Astrocyte of the spinal cord (primary cell): Measurements from ENCODE around the gene GALNT18.
A peak's percentile ranks its signal among the peaks of the same experiment; 100 is the strongest.

Source experiments
- DNase-seq: peaks from one replicate; pipeline ENCODE4 v3.0.0; 2011; ENCODE audit warnings: low read depth, low spot score
- H3K4me3 ChIP-seq: 2 replicates; pipeline ENCODE4 v1.5.1; 2011; ENCODE audit warnings: low read depth, mild to moderate bottlenecking, low read length, moderate library complexity
- in situ Hi-C: cut with HindIII; loops from 2 replicates; pipeline ENCODE4 v1.10.0; 2017; ENCODE audit warnings: low sequenced_read_pairs
- TF ChIP-seq, protein P1 (sequence below): IDR thresholded peaks from 2 replicates; pipeline ENCODE4 v1.5.1; 2012; ENCODE audit warnings: low read depth, mild to moderate bottlenecking, low read length, inconsistent platforms

The GALNT18 gene

DNA sequence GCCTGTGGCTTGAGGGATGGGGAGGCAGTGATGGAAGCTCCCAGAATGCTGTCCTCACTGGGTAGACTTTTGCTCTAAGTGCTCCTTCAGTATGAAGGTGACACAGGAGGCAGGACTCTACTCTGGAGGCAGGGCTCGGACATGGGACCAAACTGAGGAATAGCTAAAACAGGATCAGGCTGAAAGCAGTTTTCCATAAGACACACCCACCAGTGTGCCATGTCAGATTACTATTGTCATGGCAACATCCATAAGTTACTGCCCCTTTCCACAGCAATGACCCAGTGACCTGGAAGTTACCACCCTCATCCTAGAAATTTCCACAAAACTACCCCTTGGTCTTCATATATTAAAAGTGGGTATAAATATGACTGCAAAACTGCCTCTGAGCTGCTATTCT lies 43.6 kb upstream of the GALNT18 start:
- H3K4me3 ChIP-seq, result no peak overlapping the region
- DNase-seq, result no peak
- in situ Hi-C loops, result no loop called here
- TF ChIP-seq, protein P1, sequence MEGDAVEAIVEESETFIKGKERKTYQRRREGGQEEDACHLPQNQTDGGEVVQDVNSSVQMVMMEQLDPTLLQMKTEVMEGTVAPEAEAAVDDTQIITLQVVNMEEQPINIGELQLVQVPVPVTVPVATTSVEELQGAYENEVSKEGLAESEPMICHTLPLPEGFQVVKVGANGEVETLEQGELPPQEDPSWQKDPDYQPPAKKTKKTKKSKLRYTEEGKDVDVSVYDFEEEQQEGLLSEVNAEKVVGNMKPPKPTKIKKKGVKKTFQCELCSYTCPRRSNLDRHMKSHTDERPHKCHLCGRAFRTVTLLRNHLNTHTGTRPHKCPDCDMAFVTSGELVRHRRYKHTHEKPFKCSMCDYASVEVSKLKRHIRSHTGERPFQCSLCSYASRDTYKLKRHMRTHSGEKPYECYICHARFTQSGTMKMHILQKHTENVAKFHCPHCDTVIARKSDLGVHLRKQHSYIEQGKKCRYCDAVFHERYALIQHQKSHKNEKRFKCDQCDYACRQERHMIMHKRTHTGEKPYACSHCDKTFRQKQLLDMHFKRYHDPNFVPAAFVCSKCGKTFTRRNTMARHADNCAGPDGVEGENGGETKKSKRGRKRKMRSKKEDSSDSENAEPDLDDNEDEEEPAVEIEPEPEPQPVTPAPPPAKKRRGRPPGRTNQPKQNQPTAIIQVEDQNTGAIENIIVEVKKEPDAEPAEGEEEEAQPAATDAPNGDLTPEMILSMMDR, result no peak

DNA sequence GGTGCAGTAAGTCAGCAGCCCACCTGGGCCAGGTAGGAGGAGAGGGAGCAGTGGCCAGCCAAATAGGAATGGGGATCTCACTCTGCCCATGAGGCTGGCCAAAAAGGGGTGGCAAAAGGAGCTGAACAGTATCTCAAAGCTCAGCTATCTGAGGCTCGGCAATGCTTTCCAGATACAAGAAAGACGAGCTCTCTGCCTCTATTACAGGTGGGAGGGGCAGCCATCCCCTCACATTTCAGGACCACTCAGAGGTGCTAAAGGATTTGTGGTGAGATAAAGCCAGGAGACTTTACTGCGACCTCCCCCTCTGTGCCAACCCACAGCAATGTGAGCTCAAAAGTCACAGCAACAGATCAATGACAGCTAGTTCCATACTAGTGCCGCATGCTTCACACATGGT lies 42.1 kb upstream of the GALNT18 start:
- TF ChIP-seq, protein P1, result no peak
- no peak overlapping the region for H3K4me3 ChIP-seq
- DNase-seq, result no peak
- in situ Hi-C loops, result no loop called here

DNA sequence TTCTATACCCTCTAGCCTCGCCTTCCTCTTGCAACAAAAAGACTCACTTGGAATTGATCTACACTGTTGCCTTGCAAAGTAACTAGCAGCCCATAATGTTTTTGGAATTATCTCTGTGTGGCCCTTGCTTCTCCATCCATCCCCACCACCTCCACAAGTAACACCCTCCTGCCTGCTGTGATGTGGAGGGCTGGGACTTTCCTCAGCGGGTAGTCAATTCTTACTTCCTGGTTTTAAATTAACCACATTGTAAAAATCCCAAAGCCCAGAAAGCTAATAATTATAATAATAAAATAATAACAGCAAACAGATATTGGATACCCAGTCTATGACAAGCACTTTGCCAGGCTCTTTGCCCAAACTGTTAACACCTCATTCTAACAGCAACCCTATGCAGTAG lies 40.8 kb upstream of the GALNT18 start:
- TF ChIP-seq, protein P1, result no peak
- DNase-seq, result no peak
- H3K4me3 ChIP-seq, result no peak overlapping the region
- in situ Hi-C loops, result no loop called here

GRCh38 chr11:11661326-11662040 lies 39.7 kb upstream of the GALNT18 start:
- TF ChIP-seq, protein P1, result no peak
- no peak for DNase-seq
- in situ Hi-C loops, result no loop called here
- H3K4me3 ChIP-seq, result no peak overlapping the region

DNA sequence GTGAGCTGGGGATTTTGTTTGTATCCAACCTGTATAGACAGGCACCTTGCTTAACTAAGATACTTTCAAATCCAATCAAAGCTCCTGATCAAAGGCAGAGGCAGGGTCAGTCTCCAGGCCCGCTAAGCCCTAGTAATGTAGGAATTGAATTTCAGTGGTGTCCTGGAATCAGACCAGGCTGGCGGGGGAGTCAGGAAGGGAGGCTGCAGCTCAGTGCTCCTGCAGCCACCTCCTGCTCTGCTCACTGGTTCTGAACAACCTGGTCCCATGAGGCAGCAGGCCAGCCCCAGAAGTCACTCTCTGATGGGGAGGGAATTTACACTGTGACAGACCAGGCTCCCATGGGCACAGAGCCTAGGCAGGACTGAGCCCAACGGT lies 38.5 kb upstream of the GALNT18 start:
- no peak for DNase-seq
- no peak overlapping the region for H3K4me3 ChIP-seq
- TF ChIP-seq, protein P1, result no peak
- in situ Hi-C loops, result no loop called here

GRCh38 chr11:11659567-11660362 lies 38.0 kb upstream of the GALNT18 start:
- in situ Hi-C loops, result no loop called here
- no peak for DNase-seq
- TF ChIP-seq, protein P1, result peak; percentile 17
- no peak overlapping the region for H3K4me3 ChIP-seq
